Mesendoderm (in vitro differentiated cells): ENCODE data around the gene RAPGEF5. TPM values are rescaled to one million over a fixed set of nuclear protein-coding genes. Genes with fewer than 3 reads are reported as not detected.
A peak's percentile ranks its signal among the peaks of the same experiment; 100 is the strongest.

Source experiments
- DNase-seq: peaks from one replicate; pipeline ENCODE4 v3.0.0; 2013
- H2AK5ac ChIP-seq: 2 replicates; pipeline ENCODE4 v1.6.1; 2013; ENCODE audit warnings: low read length, inconsistent platforms
- H2BK120ac ChIP-seq: 2 replicates; pipeline ENCODE4 v1.6.1; 2013; ENCODE audit warnings: low read depth, mild to moderate bottlenecking, low read length, moderate library complexity, mixed read lengths
- H2BK15ac ChIP-seq: replicated peaks from 2 replicates; pipeline ENCODE4 v1.6.1; 2013; ENCODE audit warnings: low read depth, mild to moderate bottlenecking, moderate library complexity
- H2BK5ac ChIP-seq: 2 replicates; pipeline ENCODE4 v1.6.1; 2013; ENCODE audit warnings: low read length, inconsistent platforms
- H3K18ac ChIP-seq: 2 replicates; pipeline ENCODE4 v1.6.1; 2013; ENCODE audit warnings: mild to moderate bottlenecking, low read length, mixed read lengths
- H3K23ac ChIP-seq: one replicate; pipeline ENCODE4 v1.6.1; 2013; ENCODE audit warnings: low read length
- H3K27ac ChIP-seq: 2 replicates; pipeline ENCODE4 v1.5.1; 2013; ENCODE audit warnings: low read depth, mild to moderate bottlenecking, inconsistent platforms, low read length, moderate library complexity
- H3K27me3 ChIP-seq: 2 replicates; pipeline ENCODE4 v1.6.1; 2013; ENCODE audit warnings: low read length, control low read depth, mild to moderate bottlenecking, inconsistent platforms; ENCODE audit not compliant: insufficient read depth, poor library complexity
- H3K36me3 ChIP-seq: 2 replicates; pipeline ENCODE4 v1.6.1; 2013; ENCODE audit warnings: low read length, inconsistent platforms; ENCODE audit not compliant: control insufficient read depth, insufficient read depth
- H3K4ac ChIP-seq: one replicate; pipeline ENCODE4 v1.6.1; 2013; ENCODE audit warnings: low read depth, mild to moderate bottlenecking, low read length, moderate library complexity
- H3K4me1 ChIP-seq: 2 replicates; pipeline ENCODE4 v1.6.1; 2013; ENCODE audit warnings: low read depth, low read length, inconsistent platforms; ENCODE audit not compliant: control insufficient read depth
- H3K4me2 ChIP-seq: 2 replicates; pipeline ENCODE4 v1.6.1; 2013; ENCODE audit warnings: low read length
- H3K4me3 ChIP-seq: 2 replicates; pipeline ENCODE4 v1.5.1; 2013; ENCODE audit warnings: mild to moderate bottlenecking, low read length
- H3K56ac ChIP-seq: one replicate; pipeline ENCODE4 v1.6.1; 2013; ENCODE audit warnings: low read length
- H3K79me1 ChIP-seq: 2 replicates; pipeline ENCODE4 v1.6.1; 2013; ENCODE audit warnings: low read length, inconsistent platforms
- H3K79me2 ChIP-seq: 2 replicates; pipeline ENCODE4 v1.6.1; 2013; ENCODE audit warnings: mild to moderate bottlenecking, low read length; ENCODE audit not compliant: control insufficient read depth, insufficient read depth
- H3K9ac ChIP-seq: 2 replicates; pipeline ENCODE4 v1.6.1; 2013; ENCODE audit warnings: low read length, inconsistent platforms
- H4K5ac ChIP-seq: one replicate; pipeline ENCODE4 v1.6.1; 2013; ENCODE audit warnings: low read length
- H4K8ac ChIP-seq: one replicate; pipeline ENCODE4 v1.6.1; 2013; ENCODE audit warnings: low read depth, mild to moderate bottlenecking, control low read depth, low read length, moderate library complexity
- WGBS: extraction: QIAGEN DNeasy Blood & Tissue Kit; methylation state at CpG from one replicate; pipeline ENCODE4 v1.1.7; 2013; ENCODE audit warnings: low lambda C conversion rate, missing lambda C conversion rate; ENCODE audit not compliant: insufficient coverage; ENCODE audit errors: extremely low coverage; 5-methylcytosine and 5-hydroxymethylcytosine counted together
- polyA plus RNA-seq, 2 experiments: library from polyadenylated mRNA; stranded (reverse); fragments of 200-250 nt; gene quantifications; one replicate each; pipeline ENCODE4 v1.2.3, GENCODE V29; 2013

The RAPGEF5 gene
- 3.1 TPM for polyA plus RNA-seq (2013, experiment 1 of 2)
- 3.1 TPM for polyA plus RNA-seq (2013, experiment 2 of 2)

DNA sequence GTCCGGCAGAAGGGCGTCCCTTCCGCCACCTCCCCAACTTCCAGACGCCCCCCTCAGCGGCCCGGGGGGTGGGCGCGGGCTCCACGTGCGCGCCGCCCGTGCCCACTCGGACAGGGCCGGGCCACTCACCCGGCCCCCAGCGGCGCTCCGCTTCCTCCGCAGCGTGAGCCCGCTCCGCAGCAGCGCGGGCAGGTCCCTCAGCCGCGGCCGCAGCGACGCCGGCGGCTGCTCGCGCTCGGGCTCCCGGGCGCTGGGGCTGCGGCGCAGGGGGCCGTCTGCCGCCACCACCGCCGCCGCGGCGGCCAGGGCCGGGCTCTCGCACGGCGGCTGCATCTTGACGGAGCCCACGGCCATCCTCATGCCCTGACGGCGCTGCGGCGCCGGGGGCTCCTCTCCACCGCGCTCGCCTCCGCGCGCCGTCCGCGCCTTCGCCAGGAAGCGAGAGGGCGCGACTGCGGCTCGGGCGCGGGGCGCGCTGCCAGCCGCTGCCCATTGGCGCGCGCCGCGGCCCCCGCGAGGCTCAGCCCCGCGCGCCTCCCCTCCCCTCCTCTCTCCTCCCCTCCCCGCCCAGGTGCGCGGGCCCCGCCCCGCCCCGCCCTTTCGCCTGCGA is at the start of gene RAPGEF5:
Gene RAPGEF5 (minus strand): TSS at position 454 of the 610 bp plus-strand sequence. CDS start 94 bp downstream, at position 360.
- H3K4ac ChIP-seq, result no peak within 1 kb of the TSS
- no peaks in the 10 kb centered on the region for H3K79me1 ChIP-seq
- H3K36me3 ChIP-seq, result no peaks in the 10 kb centered on the region
- H3K4me2 ChIP-seq, result peak within 1 kb of the TSS; percentile 58
- no peak within 1 kb of the TSS for H2BK15ac ChIP-seq
- H3K23ac ChIP-seq, result no peak within 1 kb of the TSS
- DNase-seq, result peak; percentile 37
- no peak within 1 kb of the TSS for H4K8ac ChIP-seq
- peak within 1 kb of the TSS; percentile 52 for H3K56ac ChIP-seq
- H3K27me3 ChIP-seq, result no peaks in the 10 kb centered on the region
- no peak within 1 kb of the TSS for H2AK5ac ChIP-seq
- no peak within 1 kb of the TSS for H4K5ac ChIP-seq
- no CpG with 5 or more reads among the region's 95 CpGs for WGBS
- H3K9ac ChIP-seq, result peak within 1 kb of the TSS; percentile 41
- no peaks in the 10 kb centered on the region for H3K79me2 ChIP-seq
- H3K27ac ChIP-seq, result no peak within 1 kb of the TSS
- H2BK5ac ChIP-seq, result no peak within 1 kb of the TSS
- peak within 1 kb of the TSS; percentile 10 for H3K4me3 ChIP-seq
- no peak within 1 kb of the TSS for H2BK120ac ChIP-seq
- H3K4me1 ChIP-seq, result peaks cover 2% of the 10 kb centered on the region
- peak within 1 kb of the TSS; percentile 92 for H3K18ac ChIP-seq

- Histone ChIP-seq H3K23ac (no peak overlapping the region), H3K27me3 (no peaks in the 10 kb centered on the region), H3K4me2 (no peak overlapping the region), H3K27ac (no peak overlapping the region), H3K4me3 (no peak overlapping the region), H2BK15ac (no peak overlapping the region), H3K36me3 (no peaks in the 10 kb centered on the region), H3K4ac (no peak overlapping the region), H2AK5ac (no peak overlapping the region), H3K79me1 (no peaks in the 10 kb centered on the region), H3K9ac (no peak overlapping the region), H3K4me1 (peaks cover 2% of the 10 kb centered on the region), H3K79me2 (no peaks in the 10 kb centered on the region), H4K5ac (no peak overlapping the region), H2BK5ac (no peak overlapping the region), H3K18ac (no peak overlapping the region), H4K8ac (no peak overlapping the region), H3K56ac (no peak overlapping the region), H2BK120ac (no peak overlapping the region)
- WGBS, result no CpG with 5 or more reads among the region's 4 CpGs
- no peak for DNase-seq
Observed at GRCh38 chr7:22406715-22407114, 49.8 kb upstream of the RAPGEF5 start.

- Histone ChIP-seq H3K4me3 (no peak overlapping the region), H2AK5ac (no peak overlapping the region), H3K4me2 (no peak overlapping the region), H3K27me3 (no peaks in the 10 kb centered on the region), H4K8ac (no peak overlapping the region), H3K9ac (no peak overlapping the region), H3K18ac (no peak overlapping the region), H2BK15ac (no peak overlapping the region), H3K4me1 (no peaks in the 10 kb centered on the region), H3K27ac (no peak overlapping the region), H3K79me1 (no peaks in the 10 kb centered on the region), H2BK5ac (no peak overlapping the region), H3K23ac (no peak overlapping the region), H4K5ac (no peak overlapping the region), H3K79me2 (no peaks in the 10 kb centered on the region), H3K36me3 (no peaks in the 10 kb centered on the region), H3K4ac (no peak overlapping the region), H3K56ac (no peak overlapping the region), H2BK120ac (no peak overlapping the region)
- no CpG with 5 or more reads among the region's 3 CpGs for WGBS
- no peak for DNase-seq
Observed at GRCh38 chr7:22404421-22405023, 47.6 kb upstream of the RAPGEF5 start.

DNA sequence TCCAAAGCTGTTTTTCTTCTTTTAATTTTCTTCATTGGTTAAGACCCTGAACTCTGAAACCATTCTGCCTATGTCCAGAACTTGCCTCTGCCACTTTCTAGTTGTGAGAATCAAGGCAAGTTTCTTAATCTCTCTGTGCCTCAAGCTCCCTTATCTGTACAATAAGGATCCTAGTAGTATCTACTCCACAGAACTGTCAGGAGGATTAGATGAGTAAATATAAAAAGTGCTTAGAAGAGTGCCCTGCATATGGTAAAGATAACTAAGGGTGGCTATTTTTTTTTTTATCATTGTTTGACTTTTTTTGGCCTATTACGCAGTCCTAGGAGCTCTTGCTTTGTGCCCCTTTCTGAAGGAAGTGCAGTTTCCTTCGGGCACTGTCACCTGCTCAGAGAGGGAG is 46.4 kb upstream of the RAPGEF5 start:
- no peak overlapping the region for H3K4ac ChIP-seq
- H2BK5ac ChIP-seq, result no peak overlapping the region
- no peak overlapping the region for H3K4me3 ChIP-seq
- H3K18ac ChIP-seq, result no peak overlapping the region
- H3K4me1 ChIP-seq, result no peaks in the 10 kb centered on the region
- H2BK15ac ChIP-seq, result no peak overlapping the region
- H3K79me2 ChIP-seq, result no peaks in the 10 kb centered on the region
- H3K27me3 ChIP-seq, result no peaks in the 10 kb centered on the region
- DNase-seq, result no peak
- no peak overlapping the region for H4K5ac ChIP-seq
- H3K4me2 ChIP-seq, result no peak overlapping the region
- no peaks in the 10 kb centered on the region for H3K36me3 ChIP-seq
- no peak overlapping the region for H3K27ac ChIP-seq
- no peaks in the 10 kb centered on the region for H3K79me1 ChIP-seq
- H4K8ac ChIP-seq, result no peak overlapping the region
- WGBS, result no CpG with 5 or more reads among the region's 2 CpGs
- H3K56ac ChIP-seq, result no peak overlapping the region
- no peak overlapping the region for H3K23ac ChIP-seq
- H2AK5ac ChIP-seq, result no peak overlapping the region
- no peak overlapping the region for H2BK120ac ChIP-seq
- no peak overlapping the region for H3K9ac ChIP-seq

DNA sequence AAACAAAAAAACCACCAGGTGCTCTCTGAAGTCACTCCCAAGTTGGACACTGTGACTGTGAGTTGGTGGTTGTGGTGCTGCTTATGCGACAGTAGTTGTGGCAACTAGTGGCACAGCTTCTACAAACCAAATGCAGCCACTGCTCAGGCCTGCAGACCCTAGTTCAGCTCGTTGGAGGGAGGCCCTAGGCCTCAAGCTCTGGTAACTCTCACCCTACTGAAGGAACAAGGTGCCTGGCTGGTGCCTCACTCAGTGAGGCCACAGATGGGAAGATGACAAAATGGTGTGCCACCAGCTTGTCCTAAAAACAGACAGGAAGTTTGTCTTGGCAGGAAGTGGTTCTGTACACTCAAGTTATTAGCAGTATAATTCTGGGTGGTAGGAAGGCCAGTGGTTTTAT is 45.3 kb upstream of the RAPGEF5 start:
- H3K18ac ChIP-seq, result no peak overlapping the region
- H3K4ac ChIP-seq, result no peak overlapping the region
- H3K79me1 ChIP-seq, result no peaks in the 10 kb centered on the region
- H2BK120ac ChIP-seq, result no peak overlapping the region
- H3K9ac ChIP-seq, result no peak overlapping the region
- H3K23ac ChIP-seq, result no peak overlapping the region
- no peaks in the 10 kb centered on the region for H3K4me1 ChIP-seq
- DNase-seq, result no peak
- no peaks in the 10 kb centered on the region for H3K79me2 ChIP-seq
- H3K36me3 ChIP-seq, result no peaks in the 10 kb centered on the region
- H4K8ac ChIP-seq, result no peak overlapping the region
- H3K4me2 ChIP-seq, result no peak overlapping the region
- no peak overlapping the region for H2BK5ac ChIP-seq
- no peak overlapping the region for H2AK5ac ChIP-seq
- no peak overlapping the region for H4K5ac ChIP-seq
- H3K4me3 ChIP-seq, result no peak overlapping the region
- H3K56ac ChIP-seq, result no peak overlapping the region
- no peak overlapping the region for H2BK15ac ChIP-seq
- no CpG with 5 or more reads among the region's 2 CpGs for WGBS
- no peaks in the 10 kb centered on the region for H3K27me3 ChIP-seq
- H3K27ac ChIP-seq, result no peak overlapping the region
